GM12873 (cell line): ENCODE data around the gene HOXB3.
A peak's percentile ranks its signal among the peaks of the same experiment; 100 is the strongest.

Experiments
- TF ChIP-seq, protein P1 (sequence below): IDR thresholded peaks from 2 replicates; pipeline ENCODE4 v1.5.1; 2012; ENCODE audit warnings: low read depth, mild to moderate bottlenecking, moderate library complexity, low read length, control low read depth; ENCODE audit not compliant: insufficient read depth; ENCODE audit errors: missing control alignments

The HOXB3 gene

DNA sequence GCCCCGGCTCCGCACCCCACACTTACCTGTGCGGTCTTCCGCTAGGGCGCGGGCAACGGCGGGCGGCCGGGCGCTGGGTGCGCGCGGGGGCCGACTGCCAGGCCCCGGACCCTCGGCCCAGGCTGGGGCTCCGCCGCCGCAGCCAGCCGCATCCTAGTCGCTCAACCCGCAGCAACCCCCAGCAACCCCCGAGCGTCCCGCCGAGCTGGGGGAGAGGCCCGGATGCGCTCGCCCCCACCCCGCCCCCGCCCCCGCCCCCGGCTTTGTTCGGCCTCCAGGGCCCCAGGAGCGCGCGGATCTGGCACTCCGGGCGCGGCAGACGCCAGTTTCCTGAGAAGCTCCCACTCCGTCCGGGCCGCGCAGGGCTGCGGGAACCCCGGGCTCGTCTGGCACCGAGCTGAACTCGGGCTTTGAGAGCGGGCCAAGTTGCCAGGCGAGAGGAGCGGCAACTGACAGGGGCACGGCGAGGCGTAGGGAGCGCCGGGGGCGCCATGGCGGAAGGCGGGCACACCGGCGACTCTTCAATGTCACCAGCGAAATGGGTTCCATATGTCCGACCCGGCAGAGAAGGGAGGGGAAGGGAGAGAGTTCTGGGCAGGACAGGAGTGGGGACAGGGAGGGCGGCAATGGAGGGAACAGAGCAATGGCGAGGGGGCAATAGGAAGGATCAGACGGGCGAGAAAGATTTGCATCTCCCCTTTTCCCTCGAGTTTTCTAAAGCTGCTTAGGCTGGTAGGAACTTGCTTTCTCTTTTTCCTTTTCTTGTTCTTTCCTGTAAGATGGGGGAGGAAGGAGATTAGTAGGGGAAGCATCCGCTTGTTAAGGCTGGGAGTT is 25.6 kb downstream of the HOXB3 start:
- TF ChIP-seq, protein P1, sequence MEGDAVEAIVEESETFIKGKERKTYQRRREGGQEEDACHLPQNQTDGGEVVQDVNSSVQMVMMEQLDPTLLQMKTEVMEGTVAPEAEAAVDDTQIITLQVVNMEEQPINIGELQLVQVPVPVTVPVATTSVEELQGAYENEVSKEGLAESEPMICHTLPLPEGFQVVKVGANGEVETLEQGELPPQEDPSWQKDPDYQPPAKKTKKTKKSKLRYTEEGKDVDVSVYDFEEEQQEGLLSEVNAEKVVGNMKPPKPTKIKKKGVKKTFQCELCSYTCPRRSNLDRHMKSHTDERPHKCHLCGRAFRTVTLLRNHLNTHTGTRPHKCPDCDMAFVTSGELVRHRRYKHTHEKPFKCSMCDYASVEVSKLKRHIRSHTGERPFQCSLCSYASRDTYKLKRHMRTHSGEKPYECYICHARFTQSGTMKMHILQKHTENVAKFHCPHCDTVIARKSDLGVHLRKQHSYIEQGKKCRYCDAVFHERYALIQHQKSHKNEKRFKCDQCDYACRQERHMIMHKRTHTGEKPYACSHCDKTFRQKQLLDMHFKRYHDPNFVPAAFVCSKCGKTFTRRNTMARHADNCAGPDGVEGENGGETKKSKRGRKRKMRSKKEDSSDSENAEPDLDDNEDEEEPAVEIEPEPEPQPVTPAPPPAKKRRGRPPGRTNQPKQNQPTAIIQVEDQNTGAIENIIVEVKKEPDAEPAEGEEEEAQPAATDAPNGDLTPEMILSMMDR: no peak

DNA sequence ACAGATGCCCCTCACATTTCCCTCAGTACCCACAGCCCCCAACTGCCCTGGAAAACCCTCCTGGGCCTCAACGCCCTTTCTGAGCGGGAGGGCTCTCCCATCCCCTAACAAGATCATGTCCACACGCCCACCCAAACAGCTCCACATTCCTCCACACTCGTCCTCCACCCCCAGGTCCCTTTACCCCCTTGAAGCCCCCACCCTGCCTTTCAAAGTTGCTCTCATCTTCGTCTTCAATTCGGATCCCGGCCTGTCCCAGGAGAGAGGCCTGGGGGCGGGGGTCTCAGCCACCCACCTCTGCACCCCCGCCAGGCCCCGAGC is 26.2 kb downstream of the HOXB3 start:
- TF ChIP-seq, protein P1: no peak

DNA sequence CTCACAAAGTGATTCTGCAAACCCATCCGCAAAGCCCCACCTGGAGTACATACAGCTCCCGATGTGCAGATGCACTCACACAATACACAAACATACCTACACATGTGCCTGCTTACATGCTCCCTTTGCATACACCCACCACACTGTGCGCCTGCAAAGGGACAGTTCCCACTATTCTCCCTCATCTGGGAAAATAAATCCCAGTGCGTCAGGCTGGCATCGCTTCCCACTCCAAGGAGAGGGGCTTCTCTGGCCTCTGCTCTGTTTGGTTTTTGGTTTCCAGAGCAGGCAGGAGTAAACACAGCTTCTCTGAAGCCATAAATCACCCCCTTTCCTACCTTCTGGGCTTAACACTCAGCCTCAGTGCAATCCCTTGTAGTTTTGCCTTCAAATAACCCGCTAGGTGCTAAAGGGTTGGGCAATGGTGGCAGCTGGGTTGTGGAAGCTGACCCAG is 26.6 kb downstream of the HOXB3 start:
- TF ChIP-seq, protein P1: no peak

DNA sequence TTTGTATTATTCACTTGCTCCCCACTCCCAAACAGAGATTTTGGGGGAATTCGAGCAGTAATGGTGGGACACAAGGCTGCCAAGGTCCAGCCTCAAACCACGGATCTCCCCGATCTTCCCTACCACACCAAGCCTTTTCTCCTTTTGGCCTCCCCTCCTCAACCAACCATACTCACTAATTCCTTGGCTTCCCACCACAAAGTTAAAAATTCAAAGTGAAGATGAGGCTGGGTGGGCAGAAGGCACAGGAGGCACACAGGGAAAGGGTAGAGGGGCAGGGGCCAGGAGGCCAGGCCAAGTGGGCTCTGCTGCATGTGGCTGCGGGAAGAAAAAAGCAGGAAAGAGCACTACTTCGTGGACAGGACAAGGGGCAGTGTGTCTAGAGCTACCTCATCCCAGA is 27.1 kb downstream of the HOXB3 start:
- TF ChIP-seq, protein P1: no peak

DNA sequence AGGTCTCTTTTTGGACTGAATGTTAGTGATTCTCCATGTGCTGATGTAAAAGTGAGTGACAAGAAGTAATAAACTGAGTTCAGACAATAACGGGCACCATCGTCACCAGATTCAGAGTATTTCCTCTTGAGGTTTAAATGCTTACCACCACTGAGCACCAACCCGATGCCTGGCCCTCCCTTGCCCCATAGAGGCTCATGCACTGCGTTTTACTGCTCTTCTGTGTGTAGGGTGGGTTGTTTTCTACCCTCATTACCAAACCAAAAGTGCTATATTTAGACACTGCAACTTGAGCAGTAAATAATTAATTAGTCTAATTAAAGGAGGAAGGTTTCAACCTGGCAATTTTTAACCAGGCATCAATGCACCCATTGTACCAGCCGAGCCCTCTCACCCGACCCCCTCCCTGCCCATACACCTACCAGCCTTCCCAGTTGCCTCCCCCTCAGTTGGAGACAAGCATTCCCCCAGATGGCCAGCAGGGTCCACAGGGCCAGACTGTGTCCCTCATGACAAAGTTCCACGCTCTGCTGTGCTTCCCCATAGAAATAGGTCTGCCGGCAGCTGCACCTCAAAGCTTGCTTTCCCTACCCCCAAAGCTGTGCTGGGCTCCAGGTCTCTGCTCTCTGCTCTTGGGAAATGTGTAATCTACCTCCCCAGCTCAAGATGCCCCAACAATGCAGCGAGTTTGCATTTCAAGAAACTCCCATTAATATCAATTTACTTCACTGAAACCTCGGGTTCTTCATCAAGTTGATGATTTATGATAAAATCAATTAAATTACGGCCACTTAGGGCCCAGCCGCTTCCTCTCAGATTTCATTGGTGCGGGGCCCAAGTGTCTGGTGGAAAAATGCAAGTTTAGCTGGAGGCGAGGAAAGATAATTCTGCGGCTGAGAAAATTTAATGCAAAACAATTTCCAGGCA is 27.9 kb downstream of the HOXB3 start:
- TF ChIP-seq, protein P1: peak; percentile 32

DNA sequence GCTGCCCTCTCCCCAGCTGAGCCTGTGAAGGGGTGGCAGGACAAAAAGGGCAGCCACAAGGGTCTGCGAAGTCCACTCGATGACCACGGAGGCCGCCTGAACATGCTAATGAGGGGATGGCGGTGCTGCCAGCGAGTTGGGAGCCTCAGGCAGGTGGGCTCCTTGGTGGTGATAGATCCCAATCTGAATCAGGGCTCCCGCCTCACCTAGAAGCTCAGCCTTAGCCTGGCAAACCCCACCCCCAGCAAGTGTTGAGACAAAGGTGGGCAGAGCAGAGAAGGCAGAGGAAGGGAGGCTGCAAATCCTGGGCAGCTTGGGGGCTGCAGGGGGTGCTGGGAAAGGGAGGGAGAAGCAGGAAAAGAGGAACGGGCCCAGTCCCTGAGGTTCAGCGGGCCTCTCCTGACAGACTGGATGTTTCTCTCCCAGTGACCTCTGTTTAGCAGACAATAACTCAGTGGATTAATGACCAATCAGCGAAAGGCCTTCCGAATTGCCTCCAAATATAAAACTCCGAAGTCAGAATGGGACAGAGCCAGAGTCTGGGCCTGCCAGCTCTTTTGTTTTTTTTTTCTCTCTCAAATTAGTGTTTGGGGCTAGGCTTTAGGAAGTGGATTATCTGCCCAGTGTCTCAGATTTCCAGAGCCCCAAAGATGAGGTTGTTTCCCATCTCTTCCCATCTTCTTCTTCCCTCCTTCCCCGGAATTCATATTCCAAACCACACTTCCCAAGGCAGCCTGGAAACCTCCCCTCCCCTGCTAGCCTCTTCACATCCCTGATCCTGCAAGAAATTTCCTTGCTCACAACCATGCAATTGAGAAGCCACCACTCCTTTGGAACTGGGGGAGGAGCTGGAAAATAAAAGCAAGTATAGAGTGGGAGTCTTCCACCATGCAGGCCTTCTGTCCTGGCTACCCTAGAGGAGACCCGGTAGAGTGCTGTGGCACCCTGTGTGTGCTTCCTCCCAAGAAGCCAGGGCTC is 29.9 kb downstream of the HOXB3 start:
- TF ChIP-seq, protein P1: no peak
